Measurements from ENCODE around the gene C14orf180. TPM values are rescaled to one million over a fixed set of nuclear protein-coding genes. Genes with fewer than 3 reads are reported as not detected.

The C14orf180 gene
- total RNA-seq (10 to 100 TPM in 2 of 9 donors, 1 to 10 TPM in 5, under 1 TPM in 2; 0.28 to 17.8 (median 4.7) TPM), polyA plus RNA-seq (10 to 100 TPM in 1 of 3 donors, 1 to 10 TPM in 1, under 1 TPM in 1; 0.26 to 16.8 (median 7.1) TPM)
- long read RNA-seq, donor 1, result 0 reads
- long read RNA-seq, donor 2, result 0 reads
- long read RNA-seq, donor 3, result 0 reads
- long read RNA-seq, donor 4, result 0 reads
- long read RNA-seq, donor 5, partial matches to known transcripts, result 5 of 11 reads
- long read RNA-seq, donor 5, other reads (novel, unspliced or antisense), result 3 of 11 reads
- long read RNA-seq, donor 6, transcript C14orf180-203 (5 exons, 2,551 nt), result major isoform, 5 of 10 reads
- long read RNA-seq, donor 6, partial matches to known transcripts, result 3 of 10 reads
- long read RNA-seq, donor 6, other reads (novel, unspliced or antisense), result 1 of 10 reads
- long read RNA-seq, donor 7, result 0 reads
- long read RNA-seq, donor 8, result 0 reads
- long read RNA-seq, donor 9, result 0 reads
- long read RNA-seq, donor 10, result 0 reads

GRCh38 chr14:104579507-104579906 is at the start of gene C14orf180:
Gene C14orf180 (plus strand): TSS chr14:104579764. CDS start chr14:104586431, 6,667 bp downstream.
- Histone ChIP-seq H3K9me3 (replicated peaks in 1 of 3) (no peaks in the 10 kb centered on the region), H3K36me3 (replicated peaks in 1 of 2) (no peaks in the 10 kb centered on the region), H3K4me1 (replicated peaks in 1 of 2) (peaks cover 0 to 14% of the 10 kb centered on the region in 2 donors), H3K27ac (peak within 1 kb of the TSS in 2 of 5 donors; percentile 34 to 84), H3K4me3 (no peak within 1 kb of the TSS), H3K27me3 (no peaks in the 10 kb centered on the region)
- DNase-seq, result peak; percentile 27 to 69 (median 65)
- intact Hi-C loops (cut with DNase I), result no loop called here
- WGBS, 4 donors, result 38 to 54% (median 47%) methylated on average over 6 to 17 of the region's 17 CpGs
- TF ChIP-seq POLR2A (IDR thresholded peaks at IDR 0.05) (no peak), CTCF (IDR thresholded peaks at IDR 0.05) (no peak)

GRCh38 chr14:104530646-104531045 is 48.9 kb upstream of the C14orf180 start:
- TF ChIP-seq CTCF (IDR thresholded peaks at IDR 0.05), result no peak
- TF ChIP-seq POLR2A (IDR thresholded peaks at IDR 0.05), result no peak
- no peak for DNase-seq
- intact Hi-C loops (cut with DNase I), result no loop called here
- Histone ChIP-seq H3K4me1 (replicated peaks in 1 of 2) (no peaks in the 10 kb centered on the region), H3K36me3 (replicated peaks in 1 of 2) (no peaks in the 10 kb centered on the region), H3K9me3 (replicated peaks in 1 of 3) (no peaks in the 10 kb centered on the region), H3K27me3 (no peaks in the 10 kb centered on the region), H3K4me3 (no peak overlapping the region), H3K27ac (no peak overlapping the region)
- 76 to 88% (median 85%) methylated on average over 5 to 10 of the region's 10 CpGs for WGBS, 4 donors

- H3K27me3 ChIP-seq, result no peaks in the 10 kb centered on the region
- DNase-seq, result peak in 1 of 7 donors; percentile 3
- no peaks in the 10 kb centered on the region for H3K9me3 ChIP-seq (replicated peaks in 1 of 3)
- no peak overlapping the region for H3K4me3 ChIP-seq
- TF ChIP-seq CTCF (IDR thresholded peaks at IDR 0.05) (no peak), POLR2A (IDR thresholded peaks at IDR 0.05) (no peak)
- no peak overlapping the region for H3K27ac ChIP-seq
- H3K36me3 ChIP-seq (replicated peaks in 1 of 2), result no peaks in the 10 kb centered on the region
- H3K4me1 ChIP-seq (replicated peaks in 1 of 2), result no peaks in the 10 kb centered on the region
- intact Hi-C loops (cut with DNase I), result no loop called here
- WGBS, 4 donors, result 41 to 55% (median 48%) methylated on average over 19 of the region's 19 CpGs
These were observed 48.0 kb upstream of the C14orf180 start for GRCh38 chr14:104531421-104532190.

GRCh38 chr14:104532191-104532555 is 47.4 kb upstream of the C14orf180 start:
- TF ChIP-seq CTCF (IDR thresholded peaks at IDR 0.05), result no peak
- no peak for TF ChIP-seq POLR2A (IDR thresholded peaks at IDR 0.05)
- H3K9me3 ChIP-seq (replicated peaks in 1 of 3), result no peaks in the 10 kb centered on the region
- intact Hi-C loops (cut with DNase I), result no loop called here
- H3K4me3 ChIP-seq, result no peak overlapping the region
- no peaks in the 10 kb centered on the region for H3K4me1 ChIP-seq (replicated peaks in 1 of 2)
- no peaks in the 10 kb centered on the region for H3K27me3 ChIP-seq
- DNase-seq, result peak in 1 of 7 donors; percentile 3
- no peaks in the 10 kb centered on the region for H3K36me3 ChIP-seq (replicated peaks in 1 of 2)
- H3K27ac ChIP-seq, result no peak overlapping the region
- 81 to 95% (median 90%) methylated on average over 3 of the region's 3 CpGs for WGBS, 4 donors

All from adrenal gland (tissue), 19 donors.